Transverse colon (tissue), 4 donors: ENCODE results near the gene FUOM.
A peak's percentile ranks its signal among the peaks of the same experiment; 100 is the strongest.

Source experiments
- POLR2A ChIP-seq: fragments of 450-650 bp; IDR thresholded peaks from one replicate; pipeline ENCODE4 v1.6.1; 2016; ENCODE audit warnings: antibody characterized with exemption, mild to moderate bottlenecking, moderate library complexity
- POLR2AphosphoS5 ChIP-seq, 3 donors: sonication (generic); formaldehyde crosslinking; IDR thresholded peaks; one replicate each; pipeline ENCODE4 v1.6.1; 2016; ENCODE audit warnings: antibody characterized with exemption in 3 of 3
- TF ChIP-seq, protein P1 (sequence below), 5 experiments: fragments of 200-600 bp in 3 of 5; fragments of 450-650 bp in 2 of 5; sonication (generic) in 3 of 5; IDR thresholded peaks; 1 replicate in 2 of 5; 2 replicates in 3 of 5; pipeline ENCODE4 v1.5.1; 2016 to 2017; ENCODE audit warnings: antibody characterized with exemption in 5 of 5, inconsistent platforms in 3 of 5, mild to moderate bottlenecking in 2 of 5, moderate library complexity in 1 of 5

DNA sequence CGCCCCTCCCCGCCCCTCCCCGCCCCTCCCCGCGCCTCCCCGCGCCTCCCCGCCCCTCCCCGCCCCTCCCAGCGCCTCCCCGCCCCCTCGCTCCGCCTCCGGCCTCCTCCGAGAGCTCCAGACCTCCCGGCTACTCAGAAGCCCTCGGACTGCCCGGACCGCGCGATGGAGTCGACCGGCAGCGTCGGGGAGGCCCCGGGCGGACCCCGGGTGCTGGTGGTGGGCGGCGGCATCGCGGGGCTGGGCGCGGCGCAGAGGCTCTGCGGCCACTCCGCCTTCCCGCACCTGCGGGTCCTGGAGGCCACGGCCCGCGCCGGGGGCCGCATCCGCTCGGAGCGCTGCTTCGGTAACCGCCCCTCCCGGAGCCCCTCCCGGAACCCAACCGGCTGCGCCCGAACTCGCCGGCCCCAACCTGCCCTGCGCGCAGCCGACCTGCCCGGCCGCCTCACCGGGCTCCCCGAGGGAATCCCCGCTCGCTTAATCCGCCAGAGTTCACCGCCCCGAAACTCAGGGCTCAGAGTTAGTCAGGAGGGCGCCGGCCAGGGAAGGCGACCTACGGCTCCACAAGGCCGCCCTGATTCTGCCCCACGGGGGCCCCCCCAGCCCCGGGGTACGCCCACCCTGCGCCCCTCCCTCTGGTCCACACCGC, 21.5 kb upstream of the FUOM start, which contains the start of gene PAOX:
- TF ChIP-seq, protein P1, sequence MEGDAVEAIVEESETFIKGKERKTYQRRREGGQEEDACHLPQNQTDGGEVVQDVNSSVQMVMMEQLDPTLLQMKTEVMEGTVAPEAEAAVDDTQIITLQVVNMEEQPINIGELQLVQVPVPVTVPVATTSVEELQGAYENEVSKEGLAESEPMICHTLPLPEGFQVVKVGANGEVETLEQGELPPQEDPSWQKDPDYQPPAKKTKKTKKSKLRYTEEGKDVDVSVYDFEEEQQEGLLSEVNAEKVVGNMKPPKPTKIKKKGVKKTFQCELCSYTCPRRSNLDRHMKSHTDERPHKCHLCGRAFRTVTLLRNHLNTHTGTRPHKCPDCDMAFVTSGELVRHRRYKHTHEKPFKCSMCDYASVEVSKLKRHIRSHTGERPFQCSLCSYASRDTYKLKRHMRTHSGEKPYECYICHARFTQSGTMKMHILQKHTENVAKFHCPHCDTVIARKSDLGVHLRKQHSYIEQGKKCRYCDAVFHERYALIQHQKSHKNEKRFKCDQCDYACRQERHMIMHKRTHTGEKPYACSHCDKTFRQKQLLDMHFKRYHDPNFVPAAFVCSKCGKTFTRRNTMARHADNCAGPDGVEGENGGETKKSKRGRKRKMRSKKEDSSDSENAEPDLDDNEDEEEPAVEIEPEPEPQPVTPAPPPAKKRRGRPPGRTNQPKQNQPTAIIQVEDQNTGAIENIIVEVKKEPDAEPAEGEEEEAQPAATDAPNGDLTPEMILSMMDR (IDR thresholded peaks at IDR 0.05): no peak
- peak; percentile 14 for TF ChIP-seq POLR2A
- TF ChIP-seq POLR2AphosphoS5 (IDR thresholded peaks at IDR 0.05): peak in 1 of 3 donors; percentile 9
